GM19463 (cell line): ENCODE measurements around the gene FAM171A1.
A peak's percentile ranks its signal among the peaks of the same experiment; 100 is the strongest.
"Not testable (repeated sequence)": the region's sequence is repeated elsewhere in the genome, so short reads cannot be mapped to it uniquely, and the experiment has no call there.

Experiments used
- ATAC-seq: cut with Tn5 transposase; IDR thresholded peaks from one replicate; pipeline ENCODE4 v1.9.1; 2021; ENCODE audit warnings: mild to moderate bottlenecking, moderate library complexity; ENCODE audit not compliant: unreplicated experiment

FAM171A1 gene

GRCh38 chr10:15370856-15371701 lies at the start of gene FAM171A1:
TSS of gene FAM171A1 (minus strand) at chr10:15371289. CDS start at chr10:15371052, 237 bp downstream.
- peak; percentile 68 for ATAC-seq

GRCh38 chr10:15420858-15421257 lies 49.8 kb upstream of the FAM171A1 start:
- ATAC-seq: no peak

- no peak for ATAC-seq
These were observed 48.3 kb upstream of the FAM171A1 start for GRCh38 chr10:15419279-15419874.

- no peak for ATAC-seq
These were observed 44.9 kb upstream of the FAM171A1 start for GRCh38 chr10:15416034-15416433.

GRCh38 chr10:15411010-15411409 lies 39.9 kb upstream of the FAM171A1 start:
- ATAC-seq: no peak

GRCh38 chr10:15409350-15409749 lies 38.3 kb upstream of the FAM171A1 start:
- ATAC-seq: not testable (repeated sequence)

- no peak for ATAC-seq
These were observed 37.5 kb upstream of the FAM171A1 start for GRCh38 chr10:15408557-15408956.

GRCh38 chr10:15405319-15405718 lies 34.2 kb upstream of the FAM171A1 start:
- no peak for ATAC-seq

- no peak for ATAC-seq
These were observed 30.3 kb upstream of the FAM171A1 start for GRCh38 chr10:15401382-15401781.

GRCh38 chr10:15400461-15400860 lies 29.4 kb upstream of the FAM171A1 start:
- not testable (repeated sequence) for ATAC-seq

- no peak for ATAC-seq
These were observed 28.1 kb upstream of the FAM171A1 start for GRCh38 chr10:15399060-15399661.

GRCh38 chr10:15395935-15396334 lies 24.8 kb upstream of the FAM171A1 start:
- ATAC-seq: no peak

GRCh38 chr10:15393139-15393825 lies 22.2 kb upstream of the FAM171A1 start:
- ATAC-seq: no peak

- no peak for ATAC-seq
These were observed 20.4 kb upstream of the FAM171A1 start for GRCh38 chr10:15391491-15391890.

GRCh38 chr10:15388172-15388571 lies 17.1 kb upstream of the FAM171A1 start:
- ATAC-seq: not testable (repeated sequence)

GRCh38 chr10:15387021-15387420 lies 15.9 kb upstream of the FAM171A1 start:
- ATAC-seq: no peak

GRCh38 chr10:15385552-15386455 lies 14.7 kb upstream of the FAM171A1 start:
- ATAC-seq: no peak

GRCh38 chr10:15381420-15381819 lies 10.3 kb upstream of the FAM171A1 start:
- no peak for ATAC-seq

GRCh38 chr10:15379078-15379477 lies 8.0 kb upstream of the FAM171A1 start:
- ATAC-seq: no peak

GRCh38 chr10:15378569-15378968 lies 7.5 kb upstream of the FAM171A1 start:
- ATAC-seq: no peak
